ENCODE results near the gene GALNT3. TPM values are rescaled to one million over a fixed set of nuclear protein-coding genes. Genes with fewer than 3 reads are reported as not detected.

GALNT3 gene
- total RNA-seq, 1 experiment from 2014 or later = 79.8 TPM

- H3K27ac Mint-ChIP-seq (ENCODE audit: unreplicated experiment) = no peak overlapping the region
- H3K4me1 Mint-ChIP-seq (ENCODE audit: low read depth, unreplicated experiment) = peaks cover 11% of the 10 kb centered on the region
- H3K9me3 Mint-ChIP-seq (ENCODE audit: low read depth, unreplicated experiment) = no peaks in the 10 kb centered on the region
- BruUV-seq (replicated peaks) = no TSS peak
- no peak for TF ChIP-seq CTCF (IDR thresholded peaks at IDR 0.05; ENCODE audit: unreplicated experiment)
- intact Hi-C loops (cut with micrococcal nuclease; ENCODE audit: unreplicated experiment) = no loop called here
- no peak for DNase-seq
- no peaks in the 10 kb centered on the region for H3K36me3 Mint-ChIP-seq (ENCODE audit: insufficient read depth, unreplicated experiment)
- CTCF ChIA-PET = no interaction called here
- H3K27me3 Mint-ChIP-seq (ENCODE audit: unreplicated experiment) = no peaks in the 10 kb centered on the region
- no peak overlapping the region for H3K4me3 Mint-ChIP-seq (ENCODE audit: low read depth, unreplicated experiment)
Observed at GRCh38 chr2:165815299-165816141, 21.5 kb upstream of the GALNT3 start.

GRCh38 chr2:165814473-165814872, 20.4 kb upstream of the GALNT3 start:
- intact Hi-C loops (cut with micrococcal nuclease; ENCODE audit: unreplicated experiment) = no loop called here
- DNase-seq = no peak
- Mint-ChIP-seq H3K36me3 (ENCODE audit: insufficient read depth, unreplicated experiment) (no peaks in the 10 kb centered on the region), H3K4me3 (ENCODE audit: low read depth, unreplicated experiment) (no peak overlapping the region), H3K9me3 (ENCODE audit: low read depth, unreplicated experiment) (no peaks in the 10 kb centered on the region), H3K27me3 (ENCODE audit: unreplicated experiment) (no peaks in the 10 kb centered on the region), H3K4me1 (ENCODE audit: low read depth, unreplicated experiment) (peaks cover 11% of the 10 kb centered on the region), H3K27ac (ENCODE audit: unreplicated experiment) (no peak overlapping the region)
- CTCF ChIA-PET = no interaction called here
- TF ChIP-seq CTCF (IDR thresholded peaks at IDR 0.05; ENCODE audit: unreplicated experiment) = no peak
- no TSS peak for BruUV-seq (replicated peaks)

- intact Hi-C loops (cut with micrococcal nuclease; ENCODE audit: unreplicated experiment) = no loop called here
- no peaks in the 10 kb centered on the region for H3K36me3 Mint-ChIP-seq (ENCODE audit: insufficient read depth, unreplicated experiment)
- TF ChIP-seq CTCF (IDR thresholded peaks at IDR 0.05; ENCODE audit: unreplicated experiment) = no peak
- H3K4me1 Mint-ChIP-seq (ENCODE audit: low read depth, unreplicated experiment) = peaks cover 11% of the 10 kb centered on the region
- H3K27me3 Mint-ChIP-seq (ENCODE audit: unreplicated experiment) = no peaks in the 10 kb centered on the region
- no peak overlapping the region for H3K4me3 Mint-ChIP-seq (ENCODE audit: low read depth, unreplicated experiment)
- no TSS peak for BruUV-seq (replicated peaks)
- CTCF ChIA-PET = no interaction called here
- H3K27ac Mint-ChIP-seq (ENCODE audit: unreplicated experiment) = no peak overlapping the region
- no peak for DNase-seq
- H3K9me3 Mint-ChIP-seq (ENCODE audit: low read depth, unreplicated experiment) = no peaks in the 10 kb centered on the region
Observed at GRCh38 chr2:165811592-165812370, 17.7 kb upstream of the GALNT3 start.

- no peak for TF ChIP-seq CTCF (IDR thresholded peaks at IDR 0.05; ENCODE audit: unreplicated experiment)
- Mint-ChIP-seq H3K4me3 (ENCODE audit: low read depth, unreplicated experiment) (no peak overlapping the region), H3K4me1 (ENCODE audit: low read depth, unreplicated experiment) (peaks cover 4% of the 10 kb centered on the region), H3K36me3 (ENCODE audit: insufficient read depth, unreplicated experiment) (no peaks in the 10 kb centered on the region), H3K27me3 (ENCODE audit: unreplicated experiment) (no peaks in the 10 kb centered on the region), H3K9me3 (ENCODE audit: low read depth, unreplicated experiment) (no peaks in the 10 kb centered on the region), H3K27ac (ENCODE audit: unreplicated experiment) (no peak overlapping the region)
- CTCF ChIA-PET = no interaction called here
- intact Hi-C loops (cut with micrococcal nuclease; ENCODE audit: unreplicated experiment) = no loop called here
- DNase-seq = no peak
- BruUV-seq (replicated peaks) = no TSS peak
Observed at GRCh38 chr2:165810418-165810817, 16.4 kb upstream of the GALNT3 start.

Data from Calu3 (cell line).